ENCODE data around the gene DNM3.

DNA sequence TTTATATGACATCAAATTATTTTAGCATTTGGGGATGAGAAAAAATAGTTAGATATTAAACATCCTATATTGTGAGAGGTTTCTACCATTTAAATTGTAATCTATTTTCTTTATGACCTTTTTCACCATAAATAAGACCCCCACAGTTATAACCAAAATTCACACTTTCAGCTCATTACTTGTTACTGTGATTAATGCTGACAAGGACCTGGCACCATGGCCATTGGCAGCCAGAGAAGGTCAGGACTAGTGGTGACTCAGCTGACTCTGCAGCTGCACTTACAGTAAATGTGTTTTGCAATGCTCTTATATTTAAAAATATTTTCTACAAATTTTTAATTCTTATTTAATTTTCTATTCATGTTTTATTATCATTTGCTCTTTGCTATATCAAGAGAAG is 445.9 kb downstream of the DNM3 start:
- no peak for TF ChIP-seq BACH1 (IDR thresholded peaks at IDR 0.05; ENCODE audit: borderline replicate concordance)
- TF ChIP-seq, protein P1, sequence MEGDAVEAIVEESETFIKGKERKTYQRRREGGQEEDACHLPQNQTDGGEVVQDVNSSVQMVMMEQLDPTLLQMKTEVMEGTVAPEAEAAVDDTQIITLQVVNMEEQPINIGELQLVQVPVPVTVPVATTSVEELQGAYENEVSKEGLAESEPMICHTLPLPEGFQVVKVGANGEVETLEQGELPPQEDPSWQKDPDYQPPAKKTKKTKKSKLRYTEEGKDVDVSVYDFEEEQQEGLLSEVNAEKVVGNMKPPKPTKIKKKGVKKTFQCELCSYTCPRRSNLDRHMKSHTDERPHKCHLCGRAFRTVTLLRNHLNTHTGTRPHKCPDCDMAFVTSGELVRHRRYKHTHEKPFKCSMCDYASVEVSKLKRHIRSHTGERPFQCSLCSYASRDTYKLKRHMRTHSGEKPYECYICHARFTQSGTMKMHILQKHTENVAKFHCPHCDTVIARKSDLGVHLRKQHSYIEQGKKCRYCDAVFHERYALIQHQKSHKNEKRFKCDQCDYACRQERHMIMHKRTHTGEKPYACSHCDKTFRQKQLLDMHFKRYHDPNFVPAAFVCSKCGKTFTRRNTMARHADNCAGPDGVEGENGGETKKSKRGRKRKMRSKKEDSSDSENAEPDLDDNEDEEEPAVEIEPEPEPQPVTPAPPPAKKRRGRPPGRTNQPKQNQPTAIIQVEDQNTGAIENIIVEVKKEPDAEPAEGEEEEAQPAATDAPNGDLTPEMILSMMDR (IDR thresholded peaks at IDR 0.05 in 2 of 3, conservative IDR thresholded peaks at IDR 0.05 in 1 of 3; ENCODE audit: control insufficient read depth in 2 of 3, extremely low read depth in 1 of 3, insufficient read depth in 1 of 3, low read depth in 3 of 3, low read length in 3 of 3), result no peak
- no peak for TF ChIP-seq NRF1 (conservative IDR thresholded peaks at IDR 0.05; ENCODE audit: low read depth, low read length)
- no peak for TF ChIP-seq RAD21 (IDR thresholded peaks at IDR 0.05; ENCODE audit: insufficient read depth, low read depth, low read length)

Data from GM12878 (cell line).